GM23338 (cell line): ENCODE measurements around the gene MAFF. TPM values are rescaled to one million over a fixed set of nuclear protein-coding genes. Genes with fewer than 3 reads are reported as not detected.
"Not testable (repeated sequence)": the region's sequence is repeated elsewhere in the genome, so short reads cannot be mapped to it uniquely, and the experiment has no call there.

Source experiments
- ATAC-seq: fragments of 200-7000 bp; cut with Tn5 transposase; 3 replicates; pipeline ENCODE4 v1.9.1; 2020
- DNase-seq: peaks from one replicate; pipeline ENCODE4 v3.0.0-alpha.2; 2015; ENCODE audit warnings: low spot score
- H2AFZ ChIP-seq: fragments of 200-600 bp; sonication (generic); 2 replicates; pipeline ENCODE4 v1.8.0; 2016; ENCODE audit warnings: antibody characterized with exemption, mild to moderate bottlenecking, moderate library complexity
- H3F3A ChIP-seq: fragments of 200-600 bp; sonication (generic); replicated peaks from 2 replicates; pipeline ENCODE4 v1.8.0; 2017; ENCODE audit warnings: antibody characterized with exemption, mixed run types, low read depth
- H3K27ac ChIP-seq: fragments of 200-600 bp; sonication (generic); 2 replicates; pipeline ENCODE4 v1.6.1; 2016; ENCODE audit warnings: low read depth
- H3K27me3 ChIP-seq: fragments of 200-600 bp; sonication (generic); 2 replicates; pipeline ENCODE4 v1.8.0; 2016; ENCODE audit warnings: mild to moderate bottlenecking, mixed run types, moderate library complexity; ENCODE audit not compliant: insufficient read depth
- H3K36me3 ChIP-seq: fragments of 200-600 bp; sonication (generic); 2 replicates; pipeline ENCODE4 v1.8.0; 2016; ENCODE audit warnings: mild to moderate bottlenecking; ENCODE audit not compliant: insufficient read depth
- H3K4me1 ChIP-seq: fragments of 200-600 bp; sonication (generic); 2 replicates; pipeline ENCODE4 v1.8.0; 2016; ENCODE audit warnings: mild to moderate bottlenecking, moderate library complexity; ENCODE audit not compliant: insufficient read depth
- H3K4me2 ChIP-seq: fragments of 200-600 bp; sonication (generic); 2 replicates; pipeline ENCODE4 v1.7.1; 2017; ENCODE audit warnings: mixed run types
- H3K4me3 ChIP-seq: fragments of 200-600 bp; sonication (generic); 2 replicates; pipeline ENCODE4 v1.6.1; 2016; ENCODE audit warnings: mixed run types
- H3K79me2 ChIP-seq: fragments of 200-600 bp; sonication (generic); replicated peaks from 2 replicates; pipeline ENCODE4 v1.8.0; 2017; ENCODE audit warnings: mild to moderate bottlenecking; ENCODE audit not compliant: insufficient read depth
- H3K9me2 ChIP-seq: fragments of 200-600 bp; sonication (generic); 2 replicates; pipeline ENCODE4 v1.8.0; 2017; ENCODE audit not compliant: insufficient read depth
- H4K20me1 ChIP-seq: fragments of 200-600 bp; sonication (generic); replicated peaks from 2 replicates; pipeline ENCODE4 v1.8.0; 2017; ENCODE audit warnings: mild to moderate bottlenecking; ENCODE audit not compliant: insufficient read depth
- H3K27ac Mint-ChIP-seq: 2 replicates; pipeline ENCODE4 v1.8.0; 2020; ENCODE audit warnings: inconsistent platforms, mild to moderate bottlenecking, moderate library complexity, mixed read lengths
- H3K27me3 Mint-ChIP-seq: 3 replicates; pipeline ENCODE4 v1.8.0; 2022; ENCODE audit warnings: low read depth, mild to moderate bottlenecking, moderate library complexity, mixed read lengths, inconsistent platforms; ENCODE audit not compliant: insufficient read depth, poor library complexity
- H3K36me3 Mint-ChIP-seq: 3 replicates; pipeline ENCODE4 v1.8.0; 2021; ENCODE audit warnings: low read depth, mild to moderate bottlenecking, inconsistent platforms, moderate library complexity, mixed read lengths
- H3K4me1 Mint-ChIP-seq: 3 replicates; pipeline ENCODE4 v1.8.0; 2020; ENCODE audit warnings: mild to moderate bottlenecking, inconsistent platforms, mixed read lengths
- H3K4me3 Mint-ChIP-seq: 3 replicates; pipeline ENCODE4 v1.8.0; 2021; ENCODE audit warnings: moderate library complexity, mild to moderate bottlenecking, inconsistent platforms, mixed read lengths
- H3K9me3 Mint-ChIP-seq: 3 replicates; pipeline ENCODE4 v1.8.0; 2020; ENCODE audit warnings: moderate library complexity, mild to moderate bottlenecking, inconsistent platforms, mixed read lengths
- CREB1 ChIP-seq: fragments of 250-450 bp; sonication (Bioruptor Pico); IDR thresholded peaks from 2 replicates; pipeline ENCODE4 v1.5.0; 2020; ENCODE audit warnings: low read depth, mild to moderate bottlenecking, moderate library complexity
- CTCF ChIP-seq, 2 experiments: fragments of 200-600 bp in 1 of 2; sonication (generic) in 1 of 2; conservative IDR thresholded peaks; 2 replicates each; pipeline versions ENCODE4 v1.5.1 to v1.6.1; 2016 to 2017; ENCODE audit warnings: antibody characterized with exemption in 2 of 2, low read depth in 2 of 2, mild to moderate bottlenecking in 2 of 2, moderate library complexity in 1 of 2
- ETS1 ChIP-seq: IDR thresholded peaks from 2 replicates; pipeline ENCODE4 v1.6.1; 2016; ENCODE audit warnings: antibody characterized with exemption
- EZH2 ChIP-seq: fragments of 200-600 bp; sonication (generic); IDR thresholded peaks from one replicate; pipeline ENCODE4 v1.8.0; 2017; ENCODE audit warnings: antibody characterized with exemption, mild to moderate bottlenecking, low read depth; ENCODE audit not compliant: unreplicated experiment
- JUNB ChIP-seq: IDR thresholded peaks from one replicate; pipeline ENCODE4 v1.6.1; 2016; ENCODE audit warnings: antibody characterized with exemption; ENCODE audit not compliant: unreplicated experiment
- NANOG ChIP-seq: IDR thresholded peaks from 2 replicates; pipeline ENCODE4 v1.6.1; 2016; ENCODE audit warnings: antibody characterized with exemption, borderline replicate concordance
- POLR2AphosphoS5 ChIP-seq: IDR thresholded peaks from 2 replicates; pipeline ENCODE4 v1.6.1; 2016; ENCODE audit warnings: antibody characterized with exemption, low read depth
- REST ChIP-seq: IDR thresholded peaks from one replicate; pipeline ENCODE4 v1.6.1; 2018; ENCODE audit warnings: antibody characterized with exemption; ENCODE audit not compliant: unreplicated experiment
- STAT1 ChIP-seq: IDR thresholded peaks from one replicate; pipeline ENCODE4 v1.6.1; 2016; ENCODE audit warnings: antibody characterized with exemption; ENCODE audit not compliant: unreplicated experiment
- ZNF114 ChIP-seq: fragments of 250-450 bp; sonication (Bioruptor Pico); IDR thresholded peaks from 2 replicates; pipeline ENCODE4 v1.5.0; 2020; ENCODE audit warnings: mild to moderate bottlenecking, moderate library complexity
- ZNF331 ChIP-seq: fragments of 250-450 bp; sonication (Bioruptor Pico); IDR thresholded peaks from 2 replicates; pipeline ENCODE4 v1.5.0; 2020; ENCODE audit warnings: low read depth, mild to moderate bottlenecking, moderate library complexity
- polyA plus RNA-seq: library from polyadenylated mRNA; unstranded; fragments of >200 nt; fragmentation: Nextera tagmentation; extraction: Ambion mirVana; gene quantifications from 2 replicates; pipeline ENCODE4 v1.2.1, GENCODE V29; 2016
- total RNA-seq: library from RNA; depleted of rRNA; stranded (reverse); fragments of >200 nt; shearing (Covaris generic); gene quantifications from 2 replicates; pipeline ENCODE4 v1.2.3, GENCODE V29; 2014

Gene MAFF
- total and polyA plus RNA-seq, 2 experiments from 2014 or later, result 2.2 to 8.9 TPM

- no peak overlapping the region for H2AFZ ChIP-seq
- H3K4me3 ChIP-seq, result no peak overlapping the region
- peaks cover 15% of the 10 kb centered on the region for H3K4me1 ChIP-seq
- no peak overlapping the region for H3K4me2 ChIP-seq
- DNase-seq (no peak), ATAC-seq (no peak)
- peaks cover 6% of the 10 kb centered on the region; the same call in 1 of the 2 replicates for H3F3A ChIP-seq
- no peak overlapping the region for H3K4me3 Mint-ChIP-seq
- H3K4me1 Mint-ChIP-seq, result peaks cover 38% of the 10 kb centered on the region
- peak overlapping the region; percentile 68; the same call in 1 of the 2 replicates for H3K27ac Mint-ChIP-seq
- TF ChIP-seq ZNF114 (CRISPR knock-in tag) (no peak), POLR2AphosphoS5 (no peak), REST (no peak), JUNB (no peak), NANOG (no peak), CTCF (conservative IDR thresholded peaks at IDR 0.05; ENCODE audit: low read depth in 2 of 2) (no peak), ZNF331 (CRISPR knock-in tag) (no peak), EZH2 (no peak), STAT1 (no peak), CREB1 (CRISPR knock-in tag) (no peak), ETS1 (no peak)
- H4K20me1 ChIP-seq, result no peaks in the 10 kb centered on the region
- H3K79me2 ChIP-seq, result no peaks in the 10 kb centered on the region
- no peak overlapping the region for H3K27ac ChIP-seq
- H3K36me3 Mint-ChIP-seq, result peaks cover 5% of the 10 kb centered on the region; the same call in 2 of the 3 replicates
- no peaks in the 10 kb centered on the region for H3K27me3 ChIP-seq
- no peaks in the 10 kb centered on the region; the same call in 2 of the 3 replicates for H3K9me3 Mint-ChIP-seq
- no peaks in the 10 kb centered on the region for H3K36me3 ChIP-seq
- H3K27me3 Mint-ChIP-seq, result peaks cover 24% of the 10 kb centered on the region
- H3K9me2 ChIP-seq, result no peaks in the 10 kb centered on the region
Observed at GRCh38 chr22:38177044-38177443, 24.8 kb upstream of the MAFF start.

GRCh38 chr22:38177571-38177925 is 24.2 kb upstream of the MAFF start:
- H2AFZ ChIP-seq, H3K4me2 ChIP-seq: not testable (repeated sequence)
- peaks cover 15% of the 10 kb centered on the region for H3K4me1 ChIP-seq

More at GRCh38 chr22:38177571-38177925, 24.2 kb upstream of the MAFF start:
- peaks cover 36% of the 10 kb centered on the region for H3K4me1 Mint-ChIP-seq
- not testable (repeated sequence) for H3K27me3 ChIP-seq, DNase-seq, H3K4me3 Mint-ChIP-seq, H3K36me3 Mint-ChIP-seq, H3K9me3 Mint-ChIP-seq, H3K4me3 ChIP-seq, H3F3A ChIP-seq, H3K79me2 ChIP-seq, H3K36me3 ChIP-seq, ATAC-seq, H3K9me2 ChIP-seq, H4K20me1 ChIP-seq
- H3K27ac Mint-ChIP-seq, result peak overlapping the region; percentile 63
- peaks cover 22% of the 10 kb centered on the region for H3K27me3 Mint-ChIP-seq
- H3K27ac ChIP-seq, result peak overlapping the region; percentile 66; the same call in 1 of the 2 replicates
